Adrenal gland (tissue), 12 donors: ENCODE results near the gene E2F4. TPM values are rescaled to one million over a fixed set of nuclear protein-coding genes. Genes with fewer than 3 reads are reported as not detected.

ENCODE experiments used
- DNase-seq, 7 donors: peaks; one replicate each; pipeline ENCODE4 v3.0.0-alpha.2; 2019 to 2020
- H3K27ac ChIP-seq, 5 donors: fragments of 200-600 bp; sonication (generic) in 4 of 5; 1 replicate in 3 of 5; 2 replicates in 2 of 5; pipeline versions ENCODE4 v1.5.1 to v1.8.0; 2016 to 2020; ENCODE audit warnings: mild to moderate bottlenecking in 1 of 5
- H3K27me3 ChIP-seq: fragments of 200-600 bp; 2 replicates; pipeline ENCODE4 v1.8.0; 2021
- H3K36me3 ChIP-seq, 2 donors: fragments of 200-600 bp; replicated peaks in 1 of 2; 1 replicate in 1 of 2; 2 replicates in 1 of 2; pipeline versions ENCODE4 v1.5.1 to v1.8.0; 2018 to 2022
- H3K4me1 ChIP-seq, 2 donors: fragments of 200-600 bp; replicated peaks in 1 of 2; 1 replicate in 1 of 2; 2 replicates in 1 of 2; pipeline versions ENCODE4 v1.5.1 to v1.8.0; 2018 to 2021
- H3K4me3 ChIP-seq, 4 donors: fragments of 200-600 bp; sonication (generic) in 3 of 4; one replicate each; pipeline ENCODE4 v1.5.1; 2016 to 2018
- H3K9me3 ChIP-seq, 3 donors: fragments of 200-600 bp; sonication (generic) in 1 of 3; replicated peaks in 1 of 3; 1 replicate in 2 of 3; 2 replicates in 1 of 3; pipeline versions ENCODE4 v1.5.1 to v1.8.0; 2016 to 2021
- CTCF ChIP-seq, 6 experiments: fragments of 450-650 bp in 4 of 6; fragments of 200-600 bp in 2 of 6; sonication (generic) in 1 of 6; IDR thresholded peaks; 1 replicate in 5 of 6; 2 replicates in 1 of 6; pipeline versions ENCODE4 v1.5.1 to v1.8.0; 2016 to 2021; ENCODE audit warnings: antibody characterized with exemption in 6 of 6, mild to moderate bottlenecking in 2 of 6, moderate library complexity in 1 of 6
- POLR2A ChIP-seq, 2 donors: fragments of 450-650 bp; IDR thresholded peaks; one replicate each; pipeline ENCODE4 v1.6.1; 2017; ENCODE audit warnings: antibody characterized with exemption in 2 of 2, mild to moderate bottlenecking in 2 of 2, moderate library complexity in 1 of 2
- WGBS, 4 donors: extraction: QIAGEN DNeasy Blood & Tissue Kit in 2 of 4; methylation state at CpG; one replicate each; pipeline versions ENCODE4 v1.1.5 to v1.1.7; 2013 to 2017; 5-methylcytosine and 5-hydroxymethylcytosine counted together
- intact Hi-C, 2 donors: fragments of 100-400 bp; cut with DNase I; formaldehyde crosslinking; loops; one replicate each; pipeline versions ENCODE4 v1.14.1 to v1.15.0; 2022 to 2023
- polyA plus RNA-seq, 3 donors: library from polyadenylated mRNA; stranded (reverse); fragments of 200-250 nt in 2 of 3; fragments of 350-450 nt in 1 of 3; fragmentation: Illumina TruSeq in 1 of 3; extraction: RNeasy Lipid Tissue Mini Kit (QIAGEN cat#74804) in 1 of 3; gene quantifications; one replicate each; pipeline ENCODE4 v1.2.3, GENCODE V29; 2013 to 2014
- total RNA-seq, 9 donors: library from RNA; depleted of rRNA in 4 of 9; stranded (reverse); fragments of >200 nt in 4 of 9; fragments of 120-200 nt in 1 of 9; fragmentation: NEBNext Ultra II Directional in 1 of 9; extraction: Animal tissue kit (Norgen Biotek cat#: 25700) in 1 of 9; gene quantifications; one replicate each; pipeline versions ENCODE4 v1.1.0 to v1.2.4, GENCODE V29; 2013 to 2023
- donor health status: healthy with polysubstance abuse.
- donor health status: Bipolar disorder and iron deficiency.
- donor health status: DM: yes; HTN: yes; CAD: no.
- donor health status: DM: no; HTN: no; CAD: no.
- donor health status: DM: no; HTN: no; CAD: no.
- donor health status: DM: yes; HTN: yes; CAD: no.

E2F4 gene
- total and polyA plus RNA-seq, 12 donors: 44.4 to 122 (median 69.1) TPM

GRCh38 chr16:67206129-67206837 is 14.3 kb downstream of the E2F4 start:
- TF ChIP-seq CTCF (IDR thresholded peaks at IDR 0.05) (no peak), POLR2A (IDR thresholded peaks at IDR 0.05) (no peak)
- peak overlapping the region in 1 of 5 donors; percentile 75 for H3K27ac ChIP-seq
- H3K4me1 ChIP-seq: peaks cover 11 to 12% of the 10 kb centered on the region in 2 donors
- WGBS, 4 donors: 93 to 96% (median 94%) methylated on average over 8 of the region's 8 CpGs
- H3K9me3 ChIP-seq: no peaks in the 10 kb centered on the region
- intact Hi-C loops: no loop called here
- H3K36me3 ChIP-seq: peaks cover 0 to 16% of the 10 kb centered on the region in 2 donors
- no peak for DNase-seq
- H3K27me3 ChIP-seq: no peaks in the 10 kb centered on the region
- H3K4me3 ChIP-seq: no peak overlapping the region

- no peak for DNase-seq
- H3K27ac ChIP-seq: peak overlapping the region in 2 of 5 donors; percentile 34 to 75
- no peak for TF ChIP-seq CTCF (IDR thresholded peaks at IDR 0.05)
- H3K4me1 ChIP-seq: peaks cover 11 to 12% of the 10 kb centered on the region in 2 donors
- 80 to 100% (median 88%) methylated on average over 1 to 3 of the region's 3 CpGs for WGBS, 4 donors
- peaks cover 0 to 13% of the 10 kb centered on the region in 2 donors for H3K36me3 ChIP-seq
- H3K9me3 ChIP-seq: no peaks in the 10 kb centered on the region
- no peak overlapping the region for H3K4me3 ChIP-seq
- intact Hi-C loops: no loop called here
- no peaks in the 10 kb centered on the region for H3K27me3 ChIP-seq
Observed at GRCh38 chr16:67206838-67207248, 14.9 kb downstream of the E2F4 start.

DNA sequence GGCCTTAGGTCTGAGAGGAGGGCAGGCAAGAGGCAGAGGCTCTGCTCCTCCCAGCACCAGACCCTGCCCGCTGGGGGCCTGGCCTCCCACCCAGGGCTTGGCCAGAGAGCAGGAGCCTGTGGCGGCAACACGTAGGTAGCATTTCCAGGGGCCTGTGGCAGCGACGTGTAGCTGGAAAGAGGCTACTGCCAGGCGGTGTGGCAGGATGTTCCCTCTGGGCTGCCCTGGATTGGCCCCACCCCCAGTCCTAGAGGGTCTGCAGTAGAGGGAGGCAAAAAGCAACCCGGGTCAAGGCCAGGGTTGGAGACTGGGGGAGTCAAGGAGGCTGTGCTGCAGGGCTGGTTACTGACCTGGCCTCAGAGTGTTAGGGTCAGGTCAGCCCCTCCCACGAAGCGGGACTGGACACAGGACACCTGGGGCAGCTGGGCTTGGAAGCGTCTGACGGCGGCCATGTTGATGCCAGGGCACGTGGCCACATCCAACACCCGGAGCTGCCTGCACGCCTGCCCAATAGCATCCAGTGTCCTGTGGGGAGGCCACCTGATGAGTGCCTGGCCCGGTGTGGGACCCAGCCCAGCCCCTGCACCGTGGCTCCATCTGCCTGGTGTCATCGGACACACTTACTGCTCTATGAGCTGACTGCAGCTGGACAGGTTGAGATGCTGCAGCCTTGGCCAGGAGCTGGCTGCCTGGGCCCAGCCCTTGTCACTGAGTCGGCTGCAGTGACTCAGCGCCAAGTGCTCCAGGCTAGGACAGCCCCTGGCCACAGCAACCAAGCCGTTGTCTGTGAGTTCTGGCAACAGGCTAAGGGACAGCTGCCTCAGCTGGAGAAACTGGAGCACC is 15.5 kb downstream of the E2F4 start:
- DNase-seq: peak in 6 of 7 donors; percentile 76 to 88 (median 80)
- H3K4me1 ChIP-seq: peaks cover 11 to 12% of the 10 kb centered on the region in 2 donors
- peaks cover 0 to 7% of the 10 kb centered on the region in 2 donors for H3K36me3 ChIP-seq
- no peaks in the 10 kb centered on the region for H3K9me3 ChIP-seq
- H3K4me3 ChIP-seq: no peak overlapping the region
- TF ChIP-seq POLR2A (IDR thresholded peaks at IDR 0.05): no peak
- TF ChIP-seq CTCF (IDR thresholded peaks at IDR 0.05): no peak
- H3K27me3 ChIP-seq: no peaks in the 10 kb centered on the region
- WGBS, 4 donors: 49 to 55% (median 52%) methylated on average over 6 to 21 of the region's 21 CpGs; no CpG with 5 or more reads in 1 of the 4 donors
- peak overlapping the region in 2 of 5 donors; percentile 34 to 75 for H3K27ac ChIP-seq
- intact Hi-C loops: no loop called here

- WGBS, 4 donors: 66 to 74% (median 67%) methylated on average over 5 to 11 of the region's 11 CpGs
- Histone ChIP-seq H3K4me1 (peaks cover 11 to 15% of the 10 kb centered on the region in 2 donors), H3K27me3 (no peaks in the 10 kb centered on the region), H3K36me3 (no peaks in the 10 kb centered on the region), H3K4me3 (no peak overlapping the region), H3K9me3 (no peaks in the 10 kb centered on the region), H3K27ac (peak overlapping the region in 2 of 5 donors; percentile 34 to 75)
- TF ChIP-seq CTCF (IDR thresholded peaks at IDR 0.05): no peak
- TF ChIP-seq POLR2A (IDR thresholded peaks at IDR 0.05): no peak
- DNase-seq: no peak
- intact Hi-C loops: no loop called here
Observed at GRCh38 chr16:67208154-67208896, 16.4 kb downstream of the E2F4 start.
